Measurements from ENCODE around the gene ATRX. TPM values are rescaled to one million over a fixed set of nuclear protein-coding genes. Genes with fewer than 3 reads are reported as not detected.

Gene ATRX
- total RNA-seq, 1 experiment from 2014 or later, result 61.3 TPM

DNA sequence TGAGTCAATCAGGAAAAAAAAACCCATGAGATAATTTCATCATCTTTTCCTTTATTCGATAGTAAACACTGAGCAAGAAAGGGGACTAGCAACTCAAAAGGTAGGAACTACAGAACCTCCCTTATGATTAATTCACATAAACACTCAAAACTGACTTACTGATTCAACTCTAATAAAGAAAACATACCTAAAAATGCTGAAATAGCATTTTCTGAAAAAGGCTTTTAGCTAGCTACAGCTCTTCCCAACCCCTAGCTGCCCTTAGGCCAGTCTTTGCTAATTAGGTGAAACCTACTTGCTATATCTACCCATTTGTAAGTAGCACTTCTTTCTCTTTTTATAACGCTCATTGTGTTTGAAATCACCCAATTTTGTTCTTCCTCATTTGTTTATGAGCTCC, 150.6 kb downstream of the ATRX start:
- TF ChIP-seq, protein P1, sequence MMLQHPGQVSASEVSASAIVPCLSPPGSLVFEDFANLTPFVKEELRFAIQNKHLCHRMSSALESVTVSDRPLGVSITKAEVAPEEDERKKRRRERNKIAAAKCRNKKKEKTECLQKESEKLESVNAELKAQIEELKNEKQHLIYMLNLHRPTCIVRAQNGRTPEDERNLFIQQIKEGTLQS (IDR thresholded peaks at IDR 0.05), result no peak
- TF ChIP-seq FOSL1 (IDR thresholded peaks at IDR 0.05; ENCODE audit: low read depth) (no peak), POLR2A (IDR thresholded peaks at IDR 0.05; ENCODE audit: borderline replicate concordance, extremely low read depth, insufficient read depth, insufficient read length) (no peak)

GRCh38 chrX:77628294-77629025, 157.6 kb downstream of the ATRX start:
- DNase-seq (ENCODE audit: low read depth, low spot score) (no peak), ATAC-seq (no peak)
- Histone ChIP-seq H3K9ac (ENCODE audit: low read length) (no peak overlapping the region), H3K4me1 (ENCODE audit: control insufficient read depth in 1 of 2, insufficient read depth in 2 of 2, low read length in 2 of 2) (no peaks in the 10 kb centered on the region), H4K20me1 (ENCODE audit: insufficient read depth) (no peaks in the 10 kb centered on the region), H3K9me3 (ENCODE audit: control insufficient read depth in 1 of 2, insufficient read depth in 1 of 2, low read depth in 1 of 2, low read length in 2 of 2) (no peaks in the 10 kb centered on the region), H3K4me2 (ENCODE audit: low read length) (no peak overlapping the region), H2AFZ (ENCODE audit: low read depth, low read length, poor library complexity, severe bottlenecking) (no peak overlapping the region), H3K79me2 (ENCODE audit: insufficient read depth, low read length) (no peaks in the 10 kb centered on the region), H3K9me2 (ENCODE audit: insufficient read depth) (no peaks in the 10 kb centered on the region), H3K27ac (ENCODE audit: low read depth, low read length) (no peak overlapping the region), H3K36me3 (ENCODE audit: control insufficient read depth in 1 of 2, insufficient read depth in 2 of 2, low read length in 2 of 2) (no peaks in the 10 kb centered on the region), H3K4me3 (replicated peaks in 1 of 2; ENCODE audit: low read depth in 1 of 2, low read length in 2 of 2) (no peak overlapping the region), H3K27me3 (ENCODE audit: insufficient read depth, low read length) (no peaks in the 10 kb centered on the region)
- CTCF ChIA-PET, result no interaction called here
- POLR2A ChIA-PET, result no interaction called here
- TF ChIP-seq, protein P2, sequence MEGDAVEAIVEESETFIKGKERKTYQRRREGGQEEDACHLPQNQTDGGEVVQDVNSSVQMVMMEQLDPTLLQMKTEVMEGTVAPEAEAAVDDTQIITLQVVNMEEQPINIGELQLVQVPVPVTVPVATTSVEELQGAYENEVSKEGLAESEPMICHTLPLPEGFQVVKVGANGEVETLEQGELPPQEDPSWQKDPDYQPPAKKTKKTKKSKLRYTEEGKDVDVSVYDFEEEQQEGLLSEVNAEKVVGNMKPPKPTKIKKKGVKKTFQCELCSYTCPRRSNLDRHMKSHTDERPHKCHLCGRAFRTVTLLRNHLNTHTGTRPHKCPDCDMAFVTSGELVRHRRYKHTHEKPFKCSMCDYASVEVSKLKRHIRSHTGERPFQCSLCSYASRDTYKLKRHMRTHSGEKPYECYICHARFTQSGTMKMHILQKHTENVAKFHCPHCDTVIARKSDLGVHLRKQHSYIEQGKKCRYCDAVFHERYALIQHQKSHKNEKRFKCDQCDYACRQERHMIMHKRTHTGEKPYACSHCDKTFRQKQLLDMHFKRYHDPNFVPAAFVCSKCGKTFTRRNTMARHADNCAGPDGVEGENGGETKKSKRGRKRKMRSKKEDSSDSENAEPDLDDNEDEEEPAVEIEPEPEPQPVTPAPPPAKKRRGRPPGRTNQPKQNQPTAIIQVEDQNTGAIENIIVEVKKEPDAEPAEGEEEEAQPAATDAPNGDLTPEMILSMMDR (IDR thresholded peaks at IDR 0.05 in 2 of 3, conservative IDR thresholded peaks at IDR 0.05 in 1 of 3; ENCODE audit: borderline replicate concordance in 1 of 3, insufficient read depth in 1 of 3, low read depth in 2 of 3, low read length in 2 of 3), result peak in 1 of 3 experiments; percentile 27; a peak in 1 of 6 replicates
- TF ChIP-seq RAD21 (IDR thresholded peaks at IDR 0.05; ENCODE audit: low read depth) (0 out of 2 replicates have a peak, but pooled peaks have one; percentile 11), SRF (IDR thresholded peaks at IDR 0.05; ENCODE audit: low read depth) (no peak), ZFX (IDR thresholded peaks at IDR 0.05) (no peak), SIN3A (IDR thresholded peaks at IDR 0.05; ENCODE audit: low read depth) (no peak), CBX3 (IDR thresholded peaks at IDR 0.05; ENCODE audit: low read depth) (no peak), SP1 (IDR thresholded peaks at IDR 0.05; ENCODE audit: low read depth) (no peak), REST (IDR thresholded peaks at IDR 0.05; ENCODE audit: low read depth) (no peak), JUND (IDR thresholded peaks at IDR 0.05) (no peak), ELF1 (IDR thresholded peaks at IDR 0.05; ENCODE audit: borderline replicate concordance, low read depth) (no peak)
- intact Hi-C loops (cut with micrococcal nuclease), result loop anchor here (10.0 kb wide), 2 partner anchors 1074 to 1344 kb away; no protein-coding TSS in a partner anchor
- RAD21 ChIA-PET (ENCODE audit: low non-redundant PET in 1 of 2, low total read pairs in 2 of 2, uncharacterized antibody in 2 of 2, unreplicated experiment in 2 of 2), result no interaction called here
- no TSS peak for BruUV-seq (replicated peaks)

More for the DNA sequence above, 150.6 kb downstream of the ATRX start:
- H3K9ac ChIP-seq (ENCODE audit: low read length), result no peak overlapping the region
- ChIA-PET POLR2A (no interaction called here), CTCF (no interaction called here), RAD21 (ENCODE audit: low non-redundant PET in 1 of 2, low total read pairs in 2 of 2, uncharacterized antibody in 2 of 2, unreplicated experiment in 2 of 2) (no interaction called here)
- no peaks in the 10 kb centered on the region for H3K4me1 ChIP-seq (ENCODE audit: control insufficient read depth in 1 of 2, insufficient read depth in 2 of 2, low read length in 2 of 2)
- H2AFZ ChIP-seq (ENCODE audit: low read depth, low read length, poor library complexity, severe bottlenecking), result no peak overlapping the region
- H3K4me3 ChIP-seq (replicated peaks in 1 of 2; ENCODE audit: low read depth in 1 of 2, low read length in 2 of 2), result no peak overlapping the region
- H3K9me3 ChIP-seq (ENCODE audit: control insufficient read depth in 1 of 2, insufficient read depth in 1 of 2, low read depth in 1 of 2, low read length in 2 of 2), result no peaks in the 10 kb centered on the region
- no TSS peak for BruUV-seq (replicated peaks)
- no peak overlapping the region for H3K4me2 ChIP-seq (ENCODE audit: low read length)
- no peaks in the 10 kb centered on the region for H3K79me2 ChIP-seq (ENCODE audit: insufficient read depth, low read length)
- H3K27me3 ChIP-seq (ENCODE audit: insufficient read depth, low read length), result no peaks in the 10 kb centered on the region
- ATAC-seq, result no peak
- H3K36me3 ChIP-seq (ENCODE audit: control insufficient read depth in 1 of 2, insufficient read depth in 2 of 2, low read length in 2 of 2), result 0 out of 4 replicates have a peak, but pooled peaks cover 0 to 3% of the 10 kb centered on the region in 2 experiments
- no peak for DNase-seq (ENCODE audit: low read depth, low spot score)
- H3K27ac ChIP-seq (ENCODE audit: low read depth, low read length), result no peak overlapping the region
- intact Hi-C loops (cut with micrococcal nuclease), result no loop called here
- H3K9me2 ChIP-seq (ENCODE audit: insufficient read depth), result no peaks in the 10 kb centered on the region
- no peaks in the 10 kb centered on the region for H4K20me1 ChIP-seq (ENCODE audit: insufficient read depth)
